GM23338 (cell line): ENCODE results near the gene PTGIS.

Experiments
- CREB1 ChIP-seq: fragments of 250-450 bp; sonication (Bioruptor Pico); IDR thresholded peaks from 2 replicates; pipeline ENCODE4 v1.5.0; 2020; ENCODE audit warnings: low read depth, mild to moderate bottlenecking, moderate library complexity
- CTCF ChIP-seq, 2 experiments: fragments of 200-600 bp in 1 of 2; sonication (generic) in 1 of 2; conservative IDR thresholded peaks; 2 replicates each; pipeline versions ENCODE4 v1.5.1 to v1.6.1; 2016 to 2017; ENCODE audit warnings: antibody characterized with exemption in 2 of 2, low read depth in 2 of 2, mild to moderate bottlenecking in 2 of 2, moderate library complexity in 1 of 2
- EZH2 ChIP-seq: fragments of 200-600 bp; sonication (generic); IDR thresholded peaks from one replicate; pipeline ENCODE4 v1.8.0; 2017; ENCODE audit warnings: antibody characterized with exemption, mild to moderate bottlenecking, low read depth; ENCODE audit not compliant: unreplicated experiment
- EZH2phosphoT487 ChIP-seq: fragments of 200-600 bp; sonication (generic); IDR thresholded peaks from one replicate; pipeline ENCODE4 v1.8.1; 2018; ENCODE audit warnings: antibody characterized with exemption; ENCODE audit not compliant: unreplicated experiment
- JUNB ChIP-seq: IDR thresholded peaks from one replicate; pipeline ENCODE4 v1.6.1; 2016; ENCODE audit warnings: antibody characterized with exemption; ENCODE audit not compliant: unreplicated experiment
- NANOG ChIP-seq: IDR thresholded peaks from 2 replicates; pipeline ENCODE4 v1.6.1; 2016; ENCODE audit warnings: antibody characterized with exemption, borderline replicate concordance
- POLR2AphosphoS5 ChIP-seq: IDR thresholded peaks from 2 replicates; pipeline ENCODE4 v1.6.1; 2016; ENCODE audit warnings: antibody characterized with exemption, low read depth
- REST ChIP-seq: IDR thresholded peaks from one replicate; pipeline ENCODE4 v1.6.1; 2018; ENCODE audit warnings: antibody characterized with exemption; ENCODE audit not compliant: unreplicated experiment
- STAT1 ChIP-seq: IDR thresholded peaks from one replicate; pipeline ENCODE4 v1.6.1; 2016; ENCODE audit warnings: antibody characterized with exemption; ENCODE audit not compliant: unreplicated experiment
- ZNF462 ChIP-seq: fragments of 250-450 bp; sonication (Bioruptor Pico); IDR thresholded peaks from 2 replicates; pipeline ENCODE4 v1.5.0; 2020; ENCODE audit warnings: mild to moderate bottlenecking, moderate library complexity

- no peak for TF ChIP-seq CTCF (conservative IDR thresholded peaks at IDR 0.05; ENCODE audit: low read depth in 2 of 2)
- no peak for TF ChIP-seq NANOG
- no peak for TF ChIP-seq STAT1
- no peak for TF ChIP-seq EZH2
- no peak for TF ChIP-seq POLR2AphosphoS5
- no peak for TF ChIP-seq CREB1 (CRISPR knock-in tag)
- TF ChIP-seq EZH2phosphoT487: no peak
- no peak for TF ChIP-seq REST
- TF ChIP-seq JUNB: no peak
- no peak for TF ChIP-seq ZNF462 (CRISPR knock-in tag)
Measured at GRCh38 chr20:49503176-49503575, 64.8 kb downstream of the PTGIS start.
